Smooth muscle cell (in vitro differentiated cells): ENCODE results near the gene COQ2. TPM values are rescaled to one million over a fixed set of nuclear protein-coding genes. Genes with fewer than 3 reads are reported as not detected.

ENCODE experiments used
- DNase-seq: peaks from one replicate; lab custom pipeline; 2025; ENCODE audit not compliant: unreplicated experiment; lab: John Stamatoyannopoulos, UW
- H2AFZ ChIP-seq: fragments of 200-600 bp; sonication (generic); 2 replicates; pipeline ENCODE4 v1.6.0; 2016; ENCODE audit warnings: antibody characterized with exemption, low read depth, mild to moderate bottlenecking
- H3F3A ChIP-seq: fragments of 200-600 bp; sonication (generic); 2 replicates; pipeline ENCODE4 v1.6.0; 2017; ENCODE audit warnings: antibody characterized with exemption, low read depth
- H3K27ac ChIP-seq: fragments of 200-600 bp; sonication (generic); 2 replicates; pipeline ENCODE4 v1.5.1; 2016; ENCODE audit warnings: low read depth, mild to moderate bottlenecking
- H3K27me3 ChIP-seq: fragments of 200-600 bp; sonication (generic); 2 replicates; pipeline ENCODE4 v1.6.1; 2016; ENCODE audit warnings: low read depth, mild to moderate bottlenecking
- H3K36me3 ChIP-seq: fragments of 200-600 bp; sonication (generic); 2 replicates; pipeline ENCODE4 v1.5.1; 2016; ENCODE audit warnings: low read depth
- H3K4me1 ChIP-seq: fragments of 200-600 bp; sonication (generic); 2 replicates; pipeline ENCODE4 v1.5.1; 2016; ENCODE audit warnings: low read depth
- H3K4me2 ChIP-seq: fragments of 200-600 bp; sonication (generic); 2 replicates; pipeline ENCODE4 v1.6.0; 2016; ENCODE audit warnings: mild to moderate bottlenecking
- H3K4me3 ChIP-seq: fragments of 200-600 bp; sonication (generic); 2 replicates; pipeline ENCODE4 v1.5.1; 2016; ENCODE audit warnings: mild to moderate bottlenecking
- H3K79me2 ChIP-seq: fragments of 200-600 bp; sonication (generic); 2 replicates; pipeline ENCODE4 v1.6.0; 2016; ENCODE audit warnings: low read depth, mild to moderate bottlenecking
- H3K9ac ChIP-seq: fragments of 200-600 bp; sonication (generic); 2 replicates; pipeline ENCODE4 v1.6.0; 2016; ENCODE audit warnings: low read depth
- H3K9me3 ChIP-seq: fragments of 200-600 bp; sonication (generic); replicated peaks from 2 replicates; pipeline ENCODE4 v1.5.1; 2016; ENCODE audit warnings: low read depth
- H4K20me1 ChIP-seq: fragments of 200-600 bp; sonication (generic); 2 replicates; pipeline ENCODE4 v1.6.0; 2016; ENCODE audit warnings: low read depth
- WGBS: methylation state at CpG from one replicate; pipeline ENCODE4 v1.1.7; 2016; ENCODE audit warnings: low lambda C conversion rate; 5-methylcytosine and 5-hydroxymethylcytosine counted together
- polyA plus RNA-seq: library from polyadenylated mRNA; unstranded; fragments of >200 nt; fragmentation: Nextera tagmentation; extraction: Ambion mirVana; gene quantifications from 2 replicates; pipeline ENCODE4 v1.2.1, GENCODE V29; 2016
- total RNA-seq: library from RNA; depleted of rRNA; stranded (reverse); fragments of >200 nt; gene quantifications from 2 replicates; pipeline ENCODE4 v1.2.3, GENCODE V29; 2014
- TF ChIP-seq, protein P1 (sequence below): fragments of 200-600 bp; sonication (generic); IDR thresholded peaks from 2 replicates; pipeline ENCODE4 v1.5.1; 2017; ENCODE audit warnings: borderline replicate concordance, mild to moderate bottlenecking, antibody characterized with exemption; ENCODE audit not compliant: insufficient read depth, poor library complexity, severe bottlenecking

COQ2 gene
- total and polyA plus RNA-seq, 2 experiments from 2014 or later: 5.7 to 8.1 TPM

- H3K4me1 ChIP-seq: no peaks in the 10 kb centered on the region
- H3K27me3 ChIP-seq: no peaks in the 10 kb centered on the region
- no peaks in the 10 kb centered on the region for H3K36me3 ChIP-seq
- WGBS: 94% methylated on average over 3 of the region's 3 CpGs
- H3F3A ChIP-seq: no peaks in the 10 kb centered on the region
- no peak for DNase-seq
- no peak overlapping the region for H3K27ac ChIP-seq
- no peak overlapping the region for H3K4me3 ChIP-seq
- H3K9ac ChIP-seq: no peak overlapping the region
- TF ChIP-seq, protein P1, sequence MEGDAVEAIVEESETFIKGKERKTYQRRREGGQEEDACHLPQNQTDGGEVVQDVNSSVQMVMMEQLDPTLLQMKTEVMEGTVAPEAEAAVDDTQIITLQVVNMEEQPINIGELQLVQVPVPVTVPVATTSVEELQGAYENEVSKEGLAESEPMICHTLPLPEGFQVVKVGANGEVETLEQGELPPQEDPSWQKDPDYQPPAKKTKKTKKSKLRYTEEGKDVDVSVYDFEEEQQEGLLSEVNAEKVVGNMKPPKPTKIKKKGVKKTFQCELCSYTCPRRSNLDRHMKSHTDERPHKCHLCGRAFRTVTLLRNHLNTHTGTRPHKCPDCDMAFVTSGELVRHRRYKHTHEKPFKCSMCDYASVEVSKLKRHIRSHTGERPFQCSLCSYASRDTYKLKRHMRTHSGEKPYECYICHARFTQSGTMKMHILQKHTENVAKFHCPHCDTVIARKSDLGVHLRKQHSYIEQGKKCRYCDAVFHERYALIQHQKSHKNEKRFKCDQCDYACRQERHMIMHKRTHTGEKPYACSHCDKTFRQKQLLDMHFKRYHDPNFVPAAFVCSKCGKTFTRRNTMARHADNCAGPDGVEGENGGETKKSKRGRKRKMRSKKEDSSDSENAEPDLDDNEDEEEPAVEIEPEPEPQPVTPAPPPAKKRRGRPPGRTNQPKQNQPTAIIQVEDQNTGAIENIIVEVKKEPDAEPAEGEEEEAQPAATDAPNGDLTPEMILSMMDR: no peak
- no peak overlapping the region for H2AFZ ChIP-seq
- no peaks in the 10 kb centered on the region for H4K20me1 ChIP-seq
- no peak overlapping the region for H3K4me2 ChIP-seq
- H3K9me3 ChIP-seq: no peaks in the 10 kb centered on the region
- H3K79me2 ChIP-seq: no peaks in the 10 kb centered on the region
Measured at GRCh38 chr4:83230928-83231327, 53.7 kb downstream of the COQ2 start.

GRCh38 chr4:83229791-83230190 is 54.8 kb downstream of the COQ2 start:
- H3F3A ChIP-seq: no peaks in the 10 kb centered on the region
- WGBS: 98% methylated on average over 3 of the region's 3 CpGs
- H3K4me3 ChIP-seq: no peak overlapping the region
- H3K27ac ChIP-seq: no peak overlapping the region
- H3K4me1 ChIP-seq: no peaks in the 10 kb centered on the region
- DNase-seq: no peak
- H3K79me2 ChIP-seq: no peaks in the 10 kb centered on the region
- H3K9me3 ChIP-seq: no peaks in the 10 kb centered on the region
- no peaks in the 10 kb centered on the region for H3K27me3 ChIP-seq
- H2AFZ ChIP-seq: no peak overlapping the region
- TF ChIP-seq, protein P1: no peak
- no peak overlapping the region for H3K9ac ChIP-seq
- no peak overlapping the region for H3K4me2 ChIP-seq
- H4K20me1 ChIP-seq: no peaks in the 10 kb centered on the region
- H3K36me3 ChIP-seq: no peaks in the 10 kb centered on the region

GRCh38 chr4:83228231-83228630 is 56.4 kb downstream of the COQ2 start:
- Histone ChIP-seq H3K4me1 (no peaks in the 10 kb centered on the region), H3K27me3 (no peaks in the 10 kb centered on the region), H3K9ac (no peak overlapping the region), H3K36me3 (no peaks in the 10 kb centered on the region), H3K4me2 (no peak overlapping the region), H2AFZ (no peak overlapping the region), H3K27ac (no peak overlapping the region), H4K20me1 (no peaks in the 10 kb centered on the region), H3K79me2 (no peaks in the 10 kb centered on the region), H3F3A (no peaks in the 10 kb centered on the region), H3K4me3 (no peak overlapping the region), H3K9me3 (no peaks in the 10 kb centered on the region)
- DNase-seq: no peak
- TF ChIP-seq, protein P1: no peak
- WGBS: 97% methylated on average over 1 of the region's 1 CpG

DNA sequence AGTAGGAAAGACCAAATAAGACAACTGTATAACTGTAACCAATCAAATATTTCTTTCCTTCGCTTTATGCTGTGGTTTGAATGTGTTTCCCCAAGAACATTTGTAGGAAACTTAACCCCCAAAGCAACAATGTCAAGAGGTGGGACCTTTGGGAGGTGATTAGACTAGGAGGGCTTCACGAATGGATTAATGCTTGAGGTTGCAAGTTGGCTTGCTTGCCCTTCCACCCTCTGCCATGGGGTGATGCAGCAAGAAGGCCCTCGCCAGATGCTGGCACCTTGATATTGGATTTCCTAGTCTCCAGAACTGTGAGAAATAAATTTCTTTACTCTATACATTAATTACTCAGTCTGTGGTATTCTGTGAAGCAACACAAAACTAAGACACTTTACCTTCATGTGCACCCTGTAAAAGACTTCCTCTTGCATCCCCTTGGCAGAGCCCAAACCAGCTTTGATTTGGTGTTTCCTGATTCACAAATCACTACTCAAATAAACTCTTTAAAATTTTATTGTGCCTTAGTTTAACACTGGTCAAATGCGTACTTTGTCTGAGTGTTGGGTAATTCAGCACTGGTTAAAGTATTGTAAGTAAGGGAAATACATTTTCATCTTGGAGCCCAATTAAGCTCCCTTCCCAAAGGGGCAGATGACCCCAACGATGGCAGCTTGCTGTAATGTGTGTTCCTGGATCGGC is 59.9 kb downstream of the COQ2 start:
- 91% methylated on average over 6 of the region's 6 CpGs for WGBS
- Histone ChIP-seq H4K20me1 (no peaks in the 10 kb centered on the region), H2AFZ (no peak overlapping the region), H3K4me2 (no peak overlapping the region), H3K4me3 (no peak overlapping the region), H3K9ac (no peak overlapping the region), H3F3A (no peaks in the 10 kb centered on the region), H3K36me3 (no peaks in the 10 kb centered on the region), H3K79me2 (no peaks in the 10 kb centered on the region), H3K27ac (no peak overlapping the region), H3K27me3 (no peaks in the 10 kb centered on the region), H3K4me1 (no peaks in the 10 kb centered on the region), H3K9me3 (no peaks in the 10 kb centered on the region)
- DNase-seq: no peak
- TF ChIP-seq, protein P1: no peak
